HG03354 (cell line): ENCODE measurements around the gene ST3GAL5.
"Not testable (repeated sequence)": the region's sequence is repeated elsewhere in the genome, so short reads cannot be mapped to it uniquely, and the experiment has no call there.

Experiments
- ATAC-seq: cut with Tn5 transposase; IDR thresholded peaks from one replicate; pipeline ENCODE4 v1.9.1; 2021; ENCODE audit warnings: mild to moderate bottlenecking; ENCODE audit not compliant: unreplicated experiment, poor library complexity, severe bottlenecking

Gene ST3GAL5

GRCh38 chr2:85888684-85889626, at the start of gene ST3GAL5:
TSS of gene ST3GAL5 (minus strand) at chr2:85888990. CDS start at chr2:85888905, 85 bp downstream.
- peak; percentile 83 for ATAC-seq

DNA sequence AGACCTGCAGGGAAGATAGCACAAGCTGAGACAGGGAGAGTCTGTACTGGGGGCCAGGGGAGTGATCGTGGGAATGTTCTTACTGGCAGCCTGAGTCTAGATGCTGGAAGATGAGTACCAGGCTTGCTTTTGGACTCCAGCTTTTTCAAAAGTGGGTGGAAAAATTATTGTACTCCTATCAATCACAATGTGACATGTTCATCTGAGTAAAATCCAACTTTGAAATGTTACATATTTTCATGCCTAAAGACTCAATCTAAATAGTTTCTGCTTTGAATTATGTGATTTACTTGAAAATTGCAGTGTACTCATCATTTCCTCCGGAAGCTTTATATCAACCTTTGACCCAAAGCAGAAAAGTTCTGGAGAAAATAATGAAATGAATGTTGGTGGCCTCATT, 49.7 kb upstream of the ST3GAL5 start:
- no peak for ATAC-seq

- ATAC-seq: no peak
Observed at GRCh38 chr2:85937069-85937439, 48.3 kb upstream of the ST3GAL5 start.

DNA sequence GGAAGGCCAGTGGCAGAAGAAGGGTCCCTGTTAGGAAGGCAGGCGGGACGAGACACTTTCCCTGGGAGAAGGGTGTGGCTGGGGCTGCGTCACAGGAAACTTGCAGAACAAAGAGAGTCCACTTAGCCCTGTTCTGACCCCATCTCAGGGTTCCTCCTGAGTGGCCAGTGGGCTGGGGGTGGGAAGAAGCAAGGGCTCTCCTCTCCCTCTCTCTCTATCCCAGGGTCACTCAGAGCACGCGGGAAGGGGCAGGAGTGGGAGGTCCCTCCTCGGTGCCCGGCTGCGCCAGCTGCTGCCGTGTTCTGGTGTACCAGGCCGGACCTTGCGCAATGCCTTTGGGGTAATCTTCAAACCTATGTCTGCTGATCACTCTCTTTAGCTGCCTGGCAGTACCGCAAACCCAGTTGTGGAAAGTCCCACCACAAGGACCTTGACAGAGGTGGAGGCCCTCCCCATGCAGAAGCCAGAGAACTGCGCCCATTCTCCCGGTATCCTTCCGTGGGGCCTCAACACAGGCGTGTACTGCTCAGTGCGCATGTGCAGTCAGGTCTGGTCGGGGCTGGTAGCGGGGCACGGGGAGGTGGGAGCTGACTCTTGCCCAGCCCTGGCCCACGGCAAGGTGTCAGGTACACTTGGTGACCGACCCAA, 47.8 kb upstream of the ST3GAL5 start:
- ATAC-seq: no peak

DNA sequence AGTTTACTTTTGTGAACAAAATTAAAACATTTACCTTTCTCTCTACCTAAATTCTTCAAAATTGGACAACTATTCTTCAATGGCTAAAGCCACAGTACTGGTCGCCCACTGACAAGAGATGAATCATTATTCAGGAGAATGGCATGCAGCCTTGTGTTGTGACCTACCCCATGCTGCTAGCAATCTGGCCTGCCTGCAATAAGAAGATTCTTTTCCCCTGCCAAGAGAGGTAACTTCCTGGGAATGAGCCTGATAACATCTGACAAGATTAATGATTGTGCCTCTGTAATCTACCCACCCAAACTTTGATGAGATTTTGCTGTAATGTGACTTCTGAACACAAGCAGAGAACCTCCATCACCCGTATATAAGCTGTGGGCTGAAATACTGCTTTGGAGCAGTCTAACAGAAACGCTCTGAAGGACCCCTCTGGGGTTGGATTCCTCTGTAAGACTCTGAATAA, 47.0 kb upstream of the ST3GAL5 start:
- no peak for ATAC-seq

GRCh38 chr2:85935170-85935745, 46.5 kb upstream of the ST3GAL5 start:
- ATAC-seq: no peak

DNA sequence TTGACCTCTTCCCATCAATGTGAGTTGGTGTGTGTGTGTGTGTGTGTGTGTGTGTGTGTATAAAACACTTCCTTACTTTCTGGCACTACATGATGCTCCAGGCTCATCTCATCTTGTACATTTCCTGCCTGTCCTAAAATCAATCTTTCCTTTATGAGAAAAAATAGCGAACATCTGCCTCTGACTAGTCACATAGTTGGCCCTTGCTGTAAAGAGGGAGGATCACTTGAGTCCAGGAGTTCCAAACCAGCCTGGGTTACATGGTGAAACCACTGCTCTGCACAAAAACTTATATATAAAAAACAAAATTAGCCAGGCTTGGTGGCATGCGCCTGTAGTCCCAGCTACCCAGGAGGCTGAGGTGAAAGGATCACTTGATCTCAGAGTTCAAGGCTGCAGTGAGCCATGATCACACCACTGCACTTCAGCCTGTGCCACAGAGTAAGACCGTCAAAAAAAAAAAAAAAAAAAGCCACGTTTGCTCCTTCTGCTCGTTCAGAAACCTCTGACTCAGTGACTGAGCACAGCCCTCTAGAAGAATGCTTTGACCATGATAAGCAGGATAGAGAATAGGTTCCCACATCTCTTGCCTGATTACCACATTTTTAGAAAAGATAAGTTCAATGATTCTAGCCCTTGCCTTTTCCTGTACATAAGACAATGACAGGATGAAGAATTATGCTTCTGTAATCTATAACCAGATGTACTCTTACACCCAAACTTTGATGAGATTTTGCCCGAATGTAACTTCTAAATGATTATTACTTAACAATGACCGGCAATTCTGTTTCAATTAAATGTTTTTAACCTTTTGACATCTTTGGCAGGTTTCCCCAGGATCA, 45.2 kb upstream of the ST3GAL5 start:
- ATAC-seq: no peak

- ATAC-seq: not testable (repeated sequence)
Observed at GRCh38 chr2:85931151-85931550, 42.4 kb upstream of the ST3GAL5 start.

DNA sequence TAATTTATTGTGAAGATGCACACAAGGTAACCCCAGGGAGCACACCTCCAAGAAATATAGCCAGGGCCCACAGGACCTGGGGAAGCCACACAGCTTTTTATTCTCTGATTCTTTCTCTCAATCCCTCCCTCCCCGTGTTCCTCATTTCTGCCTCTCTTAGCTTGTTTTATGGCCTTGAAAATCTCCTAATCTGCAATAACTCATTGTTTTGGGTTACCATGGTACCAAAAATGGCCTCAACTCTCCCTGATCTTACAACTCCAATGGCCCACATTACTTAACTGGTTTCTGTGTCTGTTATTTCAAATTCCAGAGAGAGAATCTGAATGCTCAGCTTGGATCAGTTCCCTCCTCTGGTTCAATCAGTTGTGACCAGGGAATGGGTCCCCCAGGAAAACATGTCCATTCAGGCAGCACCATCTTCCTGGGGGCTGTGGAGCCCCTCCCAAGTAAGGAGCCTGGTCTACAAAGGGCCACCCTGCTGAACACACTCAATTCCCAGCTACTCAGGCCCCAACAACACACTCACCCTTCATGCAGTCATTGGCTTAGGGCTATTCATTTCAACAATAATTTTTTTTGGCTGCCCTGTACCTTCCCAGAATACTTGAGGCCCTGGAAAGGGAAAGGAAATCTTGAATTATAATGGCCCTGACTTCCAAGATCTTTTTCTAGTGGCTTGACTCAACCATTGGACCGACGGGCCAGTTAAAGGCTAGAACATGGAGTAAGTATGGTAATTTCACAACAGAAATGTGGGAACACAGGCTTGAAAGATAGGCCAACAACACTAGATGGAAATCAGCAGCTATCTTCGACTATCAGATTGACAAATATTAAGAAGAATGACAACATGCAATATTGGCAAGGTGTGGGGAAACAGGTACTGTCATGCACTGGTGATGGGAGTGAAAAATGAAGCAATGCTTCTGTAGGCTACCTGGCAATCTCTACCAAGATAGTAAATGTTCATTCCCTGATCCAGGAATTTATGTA, 41.6 kb upstream of the ST3GAL5 start:
- ATAC-seq: no peak

- no peak for ATAC-seq
Observed at GRCh38 chr2:85929096-85930050, 40.6 kb upstream of the ST3GAL5 start.

GRCh38 chr2:85926931-85927661, 38.3 kb upstream of the ST3GAL5 start:
- no peak for ATAC-seq

DNA sequence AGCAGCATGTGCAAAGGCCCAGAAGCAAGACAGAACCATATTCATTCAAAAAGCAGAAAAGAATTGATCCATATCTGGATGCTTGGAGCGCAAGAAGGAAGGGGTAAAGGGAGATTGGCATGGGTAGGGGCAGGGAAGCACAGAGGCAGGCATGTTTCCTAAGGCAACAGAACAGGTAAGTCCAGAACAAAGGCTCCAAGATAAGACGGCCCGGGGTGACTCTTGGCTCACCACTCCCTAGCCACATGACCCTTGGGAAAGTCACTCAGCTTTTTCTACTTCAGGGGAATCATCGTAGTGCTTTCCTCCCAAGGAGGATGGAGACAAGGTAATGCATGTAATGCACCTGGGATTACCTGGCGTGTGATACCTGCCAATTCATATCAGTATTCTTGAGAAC, 37.7 kb upstream of the ST3GAL5 start:
- no peak for ATAC-seq

DNA sequence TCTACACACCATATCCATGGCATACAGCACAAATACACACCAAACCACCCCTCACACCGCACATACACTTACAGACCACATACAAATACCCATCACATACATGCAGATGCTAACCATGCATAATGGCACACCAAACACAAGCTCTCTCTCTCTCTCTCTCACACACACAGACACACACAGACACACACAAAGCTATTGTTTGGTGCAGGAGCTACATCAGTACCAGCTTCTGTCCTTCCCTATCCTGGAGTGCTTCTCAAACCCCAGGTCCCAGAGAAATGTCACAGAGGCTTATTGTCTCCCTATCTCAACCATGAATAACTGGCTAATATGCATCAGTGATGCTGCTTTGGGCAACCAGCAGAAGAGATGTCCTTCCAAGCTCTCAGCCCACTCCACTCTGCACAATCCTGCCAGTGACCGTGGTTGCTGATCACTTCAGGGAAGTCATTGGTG, 36.5 kb upstream of the ST3GAL5 start:
- no peak for ATAC-seq

DNA sequence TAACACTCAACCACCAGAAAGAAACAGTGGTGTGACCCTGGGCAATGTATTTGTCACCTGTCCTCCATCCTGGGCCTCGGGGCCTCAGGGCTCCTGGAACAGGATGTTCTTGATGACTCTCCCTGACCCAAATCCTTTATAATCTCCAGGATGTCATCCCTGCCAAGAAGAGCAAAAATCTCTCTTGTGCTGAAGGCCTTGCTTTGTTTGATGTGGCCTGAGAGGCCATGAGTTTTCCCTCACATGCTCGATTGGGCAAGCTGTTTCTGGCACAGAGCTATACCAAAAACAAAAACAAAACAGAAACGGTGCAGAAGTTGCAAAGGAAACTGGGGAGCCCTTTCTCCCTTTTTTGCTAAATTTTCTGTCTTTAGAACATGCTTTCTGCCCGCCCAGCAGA, 35.7 kb upstream of the ST3GAL5 start:
- ATAC-seq: no peak

DNA sequence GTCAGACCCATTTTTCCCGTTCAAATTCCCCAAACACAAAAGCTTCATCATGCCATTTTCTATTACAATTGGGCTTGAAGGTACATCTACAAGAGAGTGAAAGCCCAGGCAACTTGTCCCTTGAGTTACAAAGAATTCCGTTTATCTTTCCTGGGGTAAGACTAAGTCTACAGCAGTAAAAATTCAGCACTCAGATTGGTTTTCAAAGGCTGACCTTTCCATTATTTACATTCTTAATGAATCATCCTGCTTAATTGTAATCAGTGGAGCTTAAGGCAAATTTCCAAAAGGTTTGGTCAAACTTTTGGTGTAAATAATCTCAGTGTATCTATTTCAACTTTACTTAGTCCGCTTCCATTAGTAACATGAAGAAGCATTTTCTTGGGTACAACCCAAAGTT, 33.4 kb upstream of the ST3GAL5 start:
- ATAC-seq: no peak

DNA sequence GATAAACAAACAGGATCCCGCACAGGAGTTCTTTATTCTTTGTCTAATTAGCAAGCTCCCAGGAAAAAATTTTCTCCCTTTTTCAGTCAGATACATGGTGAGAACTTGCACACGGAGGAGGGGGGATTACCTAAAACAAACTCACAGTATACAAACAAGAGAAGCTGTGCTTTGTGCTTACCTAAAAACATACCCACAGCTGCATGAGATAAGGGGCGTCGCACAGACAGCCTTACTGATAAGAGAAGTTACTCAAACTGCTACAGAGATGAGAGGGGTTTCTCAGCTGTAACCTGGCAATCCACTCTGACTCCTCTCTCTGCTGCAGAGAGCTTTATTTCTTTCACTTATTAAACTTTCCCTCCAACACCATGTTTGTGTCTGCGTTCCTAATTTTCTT, 32.9 kb upstream of the ST3GAL5 start:
- ATAC-seq: no peak
